Measurements from ENCODE around the gene HOXA5.

HOXA5 gene

GRCh38 chr7:27152816-27153442, 9.4 kb upstream of the HOXA5 start:
- H3K27me3 ChIP-seq, result peaks cover 100% of the 10 kb centered on the region

GRCh38 chr7:27151931-27152815, 8.7 kb upstream of the HOXA5 start, which contains the start of gene HOXA3:
Gene HOXA3 (minus strand): TSS chr7:27152583. CDS start chr7:27110640, 41,943 bp downstream.
- Histone ChIP-seq H3K36me3 (no peaks in the 10 kb centered on the region), H3K4me1 (no peaks in the 10 kb centered on the region), H3K27me3 (peaks cover 100% of the 10 kb centered on the region), H3K4me3 (ENCODE audit: low read depth, low read length) (no peak within 1 kb of the TSS; the same call in 1 of the 2 replicates), H3K9me3 (no peaks in the 10 kb centered on the region)
- DNase-seq, result peak; percentile 10
- no peak for TF ChIP-seq CTCF (IDR thresholded peaks at IDR 0.05; ENCODE audit: low read depth, low read length)

More at GRCh38 chr7:27152816-27153442, 9.4 kb upstream of the HOXA5 start:
- DNase-seq, result peak; percentile 3
- TF ChIP-seq CTCF (IDR thresholded peaks at IDR 0.05; ENCODE audit: low read depth, low read length), result no peak
- Histone ChIP-seq H3K36me3 (no peaks in the 10 kb centered on the region), H3K4me3 (ENCODE audit: low read depth, low read length) (no peak overlapping the region), H3K4me1 (no peaks in the 10 kb centered on the region), H3K9me3 (no peaks in the 10 kb centered on the region)

- Histone ChIP-seq H3K9me3 (no peaks in the 10 kb centered on the region), H3K27me3 (peaks cover 100% of the 10 kb centered on the region), H3K36me3 (no peaks in the 10 kb centered on the region), H3K4me3 (ENCODE audit: low read depth, low read length) (peak overlapping the region; percentile 56), H3K4me1 (no peaks in the 10 kb centered on the region)
- no peak for TF ChIP-seq CTCF (IDR thresholded peaks at IDR 0.05; ENCODE audit: low read depth, low read length)
- no peak for DNase-seq
Observed at GRCh38 chr7:27151341-27151930, 8.0 kb upstream of the HOXA5 start.

GRCh38 chr7:27150568-27151340, 7.3 kb upstream of the HOXA5 start:
- Histone ChIP-seq H3K36me3 (no peaks in the 10 kb centered on the region), H3K4me3 (ENCODE audit: low read depth, low read length) (peak overlapping the region; percentile 56), H3K4me1 (no peaks in the 10 kb centered on the region), H3K9me3 (no peaks in the 10 kb centered on the region), H3K27me3 (peaks cover 100% of the 10 kb centered on the region)
- peak; percentile 77 for DNase-seq
- peak; percentile 72 for TF ChIP-seq CTCF (IDR thresholded peaks at IDR 0.05; ENCODE audit: low read depth, low read length)

GRCh38 chr7:27149842-27150567, 6.5 kb upstream of the HOXA5 start:
- no peak for TF ChIP-seq CTCF (IDR thresholded peaks at IDR 0.05; ENCODE audit: low read depth, low read length)
- H3K27me3 ChIP-seq, result peaks cover 100% of the 10 kb centered on the region
- no peaks in the 10 kb centered on the region for H3K36me3 ChIP-seq
- H3K4me1 ChIP-seq, result no peaks in the 10 kb centered on the region
- DNase-seq, result no peak
- H3K4me3 ChIP-seq (ENCODE audit: low read depth, low read length), result peak overlapping the region; percentile 56
- H3K9me3 ChIP-seq, result no peaks in the 10 kb centered on the region
